Esophagus squamous epithelium (tissue), 4 donors: ENCODE data around the gene CLRN3.

Experiments used
- CTCF ChIP-seq, 6 experiments: fragments of 450-650 bp in 4 of 6; fragments of 200-600 bp in 2 of 6; sonication (generic) in 2 of 6; IDR thresholded peaks; one replicate each; pipeline ENCODE4 v1.5.1; 2016 to 2019; ENCODE audit warnings: antibody characterized with exemption in 6 of 6, mild to moderate bottlenecking in 4 of 6, moderate library complexity in 4 of 6
- POLR2A ChIP-seq, 4 donors: fragments of 450-650 bp; IDR thresholded peaks; one replicate each; pipeline ENCODE4 v1.6.1; 2017; ENCODE audit warnings: antibody characterized with exemption in 4 of 4, mild to moderate bottlenecking in 4 of 4, moderate library complexity in 3 of 4

GRCh38 chr10:127881262-127881661, 11.5 kb downstream of the CLRN3 start:
- no peak for TF ChIP-seq CTCF (IDR thresholded peaks at IDR 0.05)
- no peak for TF ChIP-seq POLR2A (IDR thresholded peaks at IDR 0.05)
